Measurements from ENCODE around the gene GOLGA8N. TPM values are rescaled to one million over a fixed set of nuclear protein-coding genes. Genes with fewer than 3 reads are reported as not detected.

Gene GOLGA8N
- total RNA-seq, 1 experiment from 2014 or later, result 0.41 TPM

DNA sequence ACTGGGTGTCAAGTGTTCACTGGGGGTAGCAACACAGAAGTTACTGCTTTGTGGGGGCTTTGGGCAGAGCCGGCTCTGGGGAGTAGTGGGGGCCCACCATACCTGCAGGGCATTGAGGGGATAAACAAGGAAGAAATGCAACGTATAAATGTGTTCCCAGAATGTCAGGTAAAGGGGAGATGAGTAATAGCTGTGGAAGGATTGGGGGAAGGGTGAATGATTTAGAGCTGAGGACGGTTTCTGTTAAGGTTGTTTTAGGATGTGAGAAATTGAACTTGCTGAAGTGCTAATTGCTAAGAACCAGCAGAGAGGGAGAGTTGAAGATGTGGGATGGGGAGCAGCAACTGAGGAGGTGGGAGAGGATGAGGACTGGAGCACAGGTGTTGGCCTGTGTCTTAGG lies 58.9 kb downstream of the GOLGA8N start:
- Mint-ChIP-seq H3K27me3 (ENCODE audit: insufficient read depth, unreplicated experiment) (no peaks in the 10 kb centered on the region), H3K27ac (ENCODE audit: unreplicated experiment) (no peak overlapping the region), H3K4me1 (ENCODE audit: low read depth, unreplicated experiment) (no peaks in the 10 kb centered on the region), H3K4me3 (ENCODE audit: unreplicated experiment) (no peak overlapping the region), H3K36me3 (ENCODE audit: insufficient read depth, unreplicated experiment) (peaks cover 6% of the 10 kb centered on the region), H3K9me3 (ENCODE audit: unreplicated experiment) (no peaks in the 10 kb centered on the region)
- Histone ChIP-seq H3K4me1 (no peaks in the 10 kb centered on the region), H3K4me3 (ENCODE audit: low read depth, low read length) (no peak overlapping the region), H3K27me3 (replicated peaks; ENCODE audit: control insufficient read depth, insufficient read depth, low read length) (no peaks in the 10 kb centered on the region), H3K36me3 (ENCODE audit: control insufficient read depth, insufficient read depth, low read length) (no peaks in the 10 kb centered on the region; the same call in 1 of the 2 replicates), H3K9me3 (no peaks in the 10 kb centered on the region)
- ChIA-PET CTCF (no interaction called here), POLR2A (no interaction called here)
- no peak for DNase-seq
- BruUV-seq (replicated peaks), result no TSS peak
- intact Hi-C loops (cut with micrococcal nuclease; ENCODE audit: unreplicated experiment), result no loop called here
- TF ChIP-seq, protein P1, sequence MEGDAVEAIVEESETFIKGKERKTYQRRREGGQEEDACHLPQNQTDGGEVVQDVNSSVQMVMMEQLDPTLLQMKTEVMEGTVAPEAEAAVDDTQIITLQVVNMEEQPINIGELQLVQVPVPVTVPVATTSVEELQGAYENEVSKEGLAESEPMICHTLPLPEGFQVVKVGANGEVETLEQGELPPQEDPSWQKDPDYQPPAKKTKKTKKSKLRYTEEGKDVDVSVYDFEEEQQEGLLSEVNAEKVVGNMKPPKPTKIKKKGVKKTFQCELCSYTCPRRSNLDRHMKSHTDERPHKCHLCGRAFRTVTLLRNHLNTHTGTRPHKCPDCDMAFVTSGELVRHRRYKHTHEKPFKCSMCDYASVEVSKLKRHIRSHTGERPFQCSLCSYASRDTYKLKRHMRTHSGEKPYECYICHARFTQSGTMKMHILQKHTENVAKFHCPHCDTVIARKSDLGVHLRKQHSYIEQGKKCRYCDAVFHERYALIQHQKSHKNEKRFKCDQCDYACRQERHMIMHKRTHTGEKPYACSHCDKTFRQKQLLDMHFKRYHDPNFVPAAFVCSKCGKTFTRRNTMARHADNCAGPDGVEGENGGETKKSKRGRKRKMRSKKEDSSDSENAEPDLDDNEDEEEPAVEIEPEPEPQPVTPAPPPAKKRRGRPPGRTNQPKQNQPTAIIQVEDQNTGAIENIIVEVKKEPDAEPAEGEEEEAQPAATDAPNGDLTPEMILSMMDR (IDR thresholded peaks at IDR 0.05; ENCODE audit: insufficient read depth in 1 of 2, low read depth in 1 of 2, low read length in 1 of 2, severe bottlenecking in 1 of 2, unreplicated experiment in 1 of 2), result no peak

DNA sequence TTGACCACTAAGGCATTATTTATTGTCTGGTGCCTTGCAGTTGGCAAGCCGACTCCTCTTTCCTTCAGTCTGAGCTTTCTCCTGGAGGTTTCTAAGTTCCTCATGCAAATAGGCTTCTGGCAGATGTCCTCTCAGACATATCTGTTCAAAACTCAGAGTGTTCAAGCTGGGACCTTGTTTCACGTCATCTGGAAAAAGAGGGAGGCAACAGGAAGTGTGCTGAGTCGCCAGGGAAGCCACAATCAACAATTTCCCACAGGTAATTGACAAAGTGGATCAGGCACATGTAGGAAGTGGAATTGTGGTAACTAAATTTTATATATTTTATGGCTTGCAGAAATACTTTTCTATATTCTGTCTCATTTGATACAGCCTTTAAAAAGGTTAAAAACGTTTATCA lies 62.8 kb downstream of the GOLGA8N start:
- ChIA-PET CTCF (no interaction called here), POLR2A (no interaction called here)
- no peaks in the 10 kb centered on the region for H3K36me3 ChIP-seq (ENCODE audit: control insufficient read depth, insufficient read depth, low read length)
- Mint-ChIP-seq H3K4me3 (ENCODE audit: unreplicated experiment) (no peak overlapping the region), H3K36me3 (ENCODE audit: insufficient read depth, unreplicated experiment) (no peaks in the 10 kb centered on the region), H3K27me3 (ENCODE audit: insufficient read depth, unreplicated experiment) (no peaks in the 10 kb centered on the region), H3K9me3 (ENCODE audit: unreplicated experiment) (no peaks in the 10 kb centered on the region), H3K4me1 (ENCODE audit: low read depth, unreplicated experiment) (no peaks in the 10 kb centered on the region), H3K27ac (ENCODE audit: unreplicated experiment) (no peak overlapping the region)
- no peak overlapping the region for H3K4me3 ChIP-seq (ENCODE audit: low read depth, low read length)
- H3K4me1 ChIP-seq, result no peaks in the 10 kb centered on the region
- TF ChIP-seq, protein P1 (IDR thresholded peaks at IDR 0.05; ENCODE audit: insufficient read depth in 1 of 2, low read depth in 1 of 2, low read length in 1 of 2, severe bottlenecking in 1 of 2, unreplicated experiment in 1 of 2), result no peak
- no TSS peak for BruUV-seq (replicated peaks)
- no peaks in the 10 kb centered on the region for H3K27me3 ChIP-seq (replicated peaks; ENCODE audit: control insufficient read depth, insufficient read depth, low read length)
- DNase-seq, result no peak
- no peaks in the 10 kb centered on the region for H3K9me3 ChIP-seq
- intact Hi-C loops (cut with micrococcal nuclease; ENCODE audit: unreplicated experiment), result no loop called here

GRCh38 chr15:32656496-32656895 lies 63.2 kb downstream of the GOLGA8N start:
- Mint-ChIP-seq H3K9me3 (ENCODE audit: unreplicated experiment) (no peaks in the 10 kb centered on the region), H3K4me1 (ENCODE audit: low read depth, unreplicated experiment) (no peaks in the 10 kb centered on the region), H3K27me3 (ENCODE audit: insufficient read depth, unreplicated experiment) (no peaks in the 10 kb centered on the region), H3K27ac (ENCODE audit: unreplicated experiment) (no peak overlapping the region), H3K4me3 (ENCODE audit: unreplicated experiment) (no peak overlapping the region), H3K36me3 (ENCODE audit: insufficient read depth, unreplicated experiment) (no peaks in the 10 kb centered on the region)
- CTCF ChIA-PET, result no interaction called here
- POLR2A ChIA-PET, result no interaction called here
- Histone ChIP-seq H3K4me3 (ENCODE audit: low read depth, low read length) (no peak overlapping the region), H3K27me3 (replicated peaks; ENCODE audit: control insufficient read depth, insufficient read depth, low read length) (no peaks in the 10 kb centered on the region), H3K9me3 (no peaks in the 10 kb centered on the region), H3K36me3 (ENCODE audit: control insufficient read depth, insufficient read depth, low read length) (no peaks in the 10 kb centered on the region), H3K4me1 (no peaks in the 10 kb centered on the region)
- BruUV-seq (replicated peaks), result no TSS peak
- TF ChIP-seq, protein P1 (IDR thresholded peaks at IDR 0.05; ENCODE audit: insufficient read depth in 1 of 2, low read depth in 1 of 2, low read length in 1 of 2, severe bottlenecking in 1 of 2, unreplicated experiment in 1 of 2), result no peak
- intact Hi-C loops (cut with micrococcal nuclease; ENCODE audit: unreplicated experiment), result no loop called here
- no peak for DNase-seq

Other genes with a start within 250 kb of the GOLGA8N start
- gene GOLGA8K, start 190.2 kb upstream of the GOLGA8N start, total RNA-seq (2022), result not detected in 2 replicates
- gene GOLGA8O, start 137.8 kb upstream of the GOLGA8N start, total RNA-seq (2022), result not detected in 2 replicates
- 112 and 126 TPM in 2 replicates for gene ARHGAP11A, start 22.0 kb downstream of the GOLGA8N start, total RNA-seq (2022)
- gene SCG5, start 48.3 kb downstream of the GOLGA8N start, total RNA-seq (2022), result 0.84 and 1.5 TPM in 2 replicates
- gene GREM1, start 124.5 kb downstream of the GOLGA8N start, total RNA-seq (2022), result 0.54 and 0.93 TPM in 2 replicates